Fibroblast of pulmonary artery (primary cell): ENCODE results near the gene TM9SF4.

Experiments used
- DNase-seq: peaks from one replicate; pipeline ENCODE4 v3.0.0-alpha.2; 2010; ENCODE audit warnings: low read depth
- H3K4me3 ChIP-seq: replicated peaks from 2 replicates; pipeline ENCODE4 v1.5.1; 2011; ENCODE audit warnings: low read depth, mild to moderate bottlenecking, control low read depth, low read length, moderate library complexity
- TF ChIP-seq, protein P1 (sequence below): IDR thresholded peaks from 2 replicates; pipeline ENCODE4 v1.5.1; 2011; ENCODE audit warnings: mild to moderate bottlenecking, control low read depth, low read length, inconsistent platforms; ENCODE audit errors: missing control alignments

TM9SF4 gene

DNA sequence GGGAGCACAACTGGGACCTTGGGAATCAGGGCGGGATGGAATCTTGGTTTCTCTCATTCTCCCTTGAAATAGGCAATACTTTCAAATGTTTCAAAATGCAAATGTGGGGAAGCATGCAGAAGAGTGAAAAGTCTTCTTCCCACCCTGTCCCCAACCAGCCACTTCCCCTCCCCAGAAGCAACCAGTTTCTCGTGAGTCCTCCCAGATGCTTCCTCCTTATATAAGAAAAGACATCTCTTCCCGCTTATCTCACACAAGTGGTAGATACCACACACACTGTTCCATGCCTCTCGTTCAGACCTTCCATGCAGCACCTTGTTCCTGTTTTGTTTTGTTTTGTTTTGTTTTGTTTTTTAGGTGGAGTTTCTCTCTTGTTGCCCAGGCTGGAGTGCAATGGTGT lies 32.3 kb upstream of the TM9SF4 start:
- H3K4me3 ChIP-seq = no peak overlapping the region
- TF ChIP-seq, protein P1, sequence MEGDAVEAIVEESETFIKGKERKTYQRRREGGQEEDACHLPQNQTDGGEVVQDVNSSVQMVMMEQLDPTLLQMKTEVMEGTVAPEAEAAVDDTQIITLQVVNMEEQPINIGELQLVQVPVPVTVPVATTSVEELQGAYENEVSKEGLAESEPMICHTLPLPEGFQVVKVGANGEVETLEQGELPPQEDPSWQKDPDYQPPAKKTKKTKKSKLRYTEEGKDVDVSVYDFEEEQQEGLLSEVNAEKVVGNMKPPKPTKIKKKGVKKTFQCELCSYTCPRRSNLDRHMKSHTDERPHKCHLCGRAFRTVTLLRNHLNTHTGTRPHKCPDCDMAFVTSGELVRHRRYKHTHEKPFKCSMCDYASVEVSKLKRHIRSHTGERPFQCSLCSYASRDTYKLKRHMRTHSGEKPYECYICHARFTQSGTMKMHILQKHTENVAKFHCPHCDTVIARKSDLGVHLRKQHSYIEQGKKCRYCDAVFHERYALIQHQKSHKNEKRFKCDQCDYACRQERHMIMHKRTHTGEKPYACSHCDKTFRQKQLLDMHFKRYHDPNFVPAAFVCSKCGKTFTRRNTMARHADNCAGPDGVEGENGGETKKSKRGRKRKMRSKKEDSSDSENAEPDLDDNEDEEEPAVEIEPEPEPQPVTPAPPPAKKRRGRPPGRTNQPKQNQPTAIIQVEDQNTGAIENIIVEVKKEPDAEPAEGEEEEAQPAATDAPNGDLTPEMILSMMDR = no peak
- DNase-seq = no peak

DNA sequence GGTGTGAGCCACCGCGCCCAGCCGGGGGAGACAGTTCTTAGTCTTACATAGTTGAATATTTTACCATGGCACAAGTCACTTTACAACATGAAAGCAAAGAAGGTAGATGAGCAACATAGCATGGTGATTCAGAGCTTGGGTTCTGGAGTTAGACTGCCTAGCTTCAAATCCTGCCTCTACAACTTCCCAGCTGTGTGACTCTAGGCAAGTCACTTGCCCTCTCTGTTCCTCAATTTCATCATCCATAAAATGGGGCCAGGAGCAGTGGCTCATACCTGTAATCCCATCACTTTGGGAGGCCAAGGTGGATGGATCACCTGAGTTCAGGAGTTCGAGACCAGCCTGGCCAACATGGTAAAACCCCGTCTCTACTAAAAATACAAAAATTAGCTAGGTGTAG lies 31.2 kb upstream of the TM9SF4 start:
- H3K4me3 ChIP-seq = no peak overlapping the region
- DNase-seq = no peak
- TF ChIP-seq, protein P1 = no peak

DNA sequence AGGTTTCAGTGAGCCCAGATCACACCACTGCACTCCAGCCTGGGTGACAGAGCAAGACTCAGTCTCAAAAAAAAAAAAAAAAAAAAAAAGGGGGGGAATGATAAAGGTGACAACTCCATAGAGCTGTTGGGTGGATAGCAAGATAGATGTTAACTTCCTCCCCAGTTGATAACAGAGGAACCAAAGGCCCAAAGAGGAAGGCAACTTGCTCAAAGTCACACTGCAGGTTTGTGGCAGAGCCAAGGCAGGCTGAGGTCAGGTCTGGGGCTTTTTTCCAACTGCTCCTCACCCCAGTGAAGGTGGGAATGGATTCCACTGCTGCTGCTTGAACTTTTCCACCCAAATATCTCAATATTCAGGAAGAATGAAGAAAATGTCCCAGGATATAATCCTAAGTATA lies 30.7 kb upstream of the TM9SF4 start:
- no peak for DNase-seq
- no peak overlapping the region for H3K4me3 ChIP-seq
- TF ChIP-seq, protein P1 = no peak

DNA sequence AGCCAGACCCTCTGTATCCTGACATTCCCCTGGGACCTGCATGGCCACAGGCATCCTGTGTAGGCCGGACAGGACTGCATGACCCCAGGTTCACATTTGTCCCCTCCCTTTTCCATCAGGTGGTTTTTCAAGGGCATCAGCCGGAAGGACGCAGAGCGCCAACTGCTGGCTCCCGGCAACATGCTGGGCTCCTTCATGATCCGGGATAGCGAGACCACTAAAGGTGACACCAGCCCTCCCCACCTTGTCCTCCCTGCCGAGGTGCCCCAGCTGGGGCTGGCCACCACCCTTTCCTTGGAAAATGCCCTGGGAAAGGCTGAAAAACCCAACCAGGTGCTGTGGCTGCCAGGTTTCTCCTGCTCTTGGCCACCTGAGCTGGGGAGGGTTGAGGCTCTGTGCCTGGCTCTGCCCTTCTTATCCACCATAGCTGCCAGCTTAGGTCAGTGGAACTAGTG lies 29.8 kb upstream of the TM9SF4 start:
- no peak overlapping the region for H3K4me3 ChIP-seq
- DNase-seq = no peak
- TF ChIP-seq, protein P1 = no peak

DNA sequence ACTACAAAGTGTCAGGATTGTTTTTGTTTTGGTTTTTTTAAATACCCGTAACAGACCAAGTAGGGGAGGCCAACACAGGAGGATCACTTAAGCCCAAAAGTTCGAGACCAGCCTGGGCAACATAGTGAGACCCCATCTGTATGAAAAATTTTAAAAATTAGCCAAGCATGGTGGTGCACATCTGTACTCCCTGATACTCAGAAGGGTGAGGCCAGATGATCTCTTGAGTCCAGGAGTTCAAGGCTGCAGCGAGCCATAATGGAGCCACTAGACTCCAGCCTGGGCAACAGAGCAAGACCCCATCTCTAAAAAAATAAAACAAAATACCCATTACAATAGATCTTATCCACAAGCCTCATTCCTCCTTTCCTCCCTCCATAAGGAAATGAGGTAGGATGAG lies 28.7 kb upstream of the TM9SF4 start:
- no peak for DNase-seq
- H3K4me3 ChIP-seq = no peak overlapping the region
- TF ChIP-seq, protein P1 = no peak

DNA sequence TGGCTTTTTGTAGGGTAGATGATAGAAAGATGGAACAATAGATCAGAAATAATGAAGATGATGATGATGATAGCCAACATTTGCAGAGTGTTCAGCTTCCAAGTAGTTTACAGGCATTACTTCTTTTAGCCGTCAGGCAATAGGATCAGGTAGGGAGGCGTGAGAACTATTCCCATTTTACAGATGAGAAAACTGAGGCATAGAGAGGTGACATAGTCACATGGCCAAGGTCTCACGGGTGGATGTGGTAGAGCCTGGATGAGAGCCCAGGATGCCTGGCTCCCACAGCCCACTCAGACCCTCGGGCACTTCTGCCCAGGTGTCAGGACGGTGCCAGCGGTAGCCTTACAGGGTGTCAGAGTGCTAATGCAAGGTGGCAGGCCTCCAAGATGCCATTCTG lies 26.0 kb upstream of the TM9SF4 start:
- H3K4me3 ChIP-seq = no peak overlapping the region
- no peak for DNase-seq
- TF ChIP-seq, protein P1 = no peak

DNA sequence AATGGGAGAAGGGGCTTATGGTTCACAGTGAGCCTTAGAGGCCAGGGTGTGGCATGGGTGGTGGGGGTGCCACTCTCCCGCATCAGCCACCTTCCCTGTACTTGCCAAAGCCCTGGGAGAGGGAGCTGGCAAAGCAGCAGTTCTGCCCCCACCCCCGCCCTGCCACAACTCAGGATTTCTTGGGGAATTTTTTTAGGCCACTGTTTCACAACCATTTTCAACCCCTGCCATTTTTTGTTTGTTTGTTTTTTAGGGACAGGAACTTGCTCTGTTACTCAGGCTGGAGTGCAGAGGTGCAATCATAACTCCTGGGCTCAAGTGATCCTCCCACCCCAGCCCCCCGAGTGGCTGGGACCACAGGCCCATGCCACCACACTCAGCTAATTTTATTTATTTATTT lies 22.4 kb upstream of the TM9SF4 start:
- no peak for DNase-seq
- TF ChIP-seq, protein P1 = no peak
- H3K4me3 ChIP-seq = no peak overlapping the region
